Progenitor cell of endocrine pancreas (in vitro differentiated cells): ENCODE results near the gene IGSF9B. TPM values are rescaled to one million over a fixed set of nuclear protein-coding genes. Genes with fewer than 3 reads are reported as not detected.

Source experiments
- DNase-seq: peaks from one replicate; pipeline ENCODE4 v3.0.0; 2021; ENCODE audit warnings: low spot score; ENCODE audit not compliant: unreplicated experiment
- H3K27ac Mint-ChIP-seq: 2 replicates; pipeline ENCODE4 v1.8.0; 2021; ENCODE audit warnings: mild to moderate bottlenecking, moderate library complexity, mixed read lengths
- H3K27me3 Mint-ChIP-seq: 2 replicates; pipeline ENCODE4 v1.8.0; 2021; ENCODE audit warnings: mixed read lengths
- H3K36me3 Mint-ChIP-seq: 2 replicates; pipeline ENCODE4 v1.8.0; 2022; ENCODE audit warnings: mixed read lengths; ENCODE audit not compliant: insufficient read depth
- H3K4me1 Mint-ChIP-seq: 2 replicates; pipeline ENCODE4 v1.8.0; 2021; ENCODE audit warnings: low read depth, mixed read lengths
- H3K4me3 Mint-ChIP-seq: 2 replicates; pipeline ENCODE4 v1.8.0; 2021; ENCODE audit warnings: low read depth, mild to moderate bottlenecking, moderate library complexity, mixed read lengths
- H3K9me3 Mint-ChIP-seq: 2 replicates; pipeline ENCODE4 v1.8.0; 2021; ENCODE audit warnings: low read depth, mixed read lengths
- total RNA-seq: library from RNA; stranded (reverse); gene quantifications from 2 replicates; pipeline ENCODE4 v1.2.1, GENCODE V29; 2021
- TF ChIP-seq, protein P1 (sequence below): fragments of 200-600 bp; sonication (generic); IDR thresholded peaks from one replicate; pipeline ENCODE4 v1.5.0; 2021; ENCODE audit warnings: antibody characterized with exemption, mild to moderate bottlenecking; ENCODE audit not compliant: unreplicated experiment

Gene IGSF9B
- total RNA-seq, 1 donor from 2014 or later: 7.8 TPM

DNA sequence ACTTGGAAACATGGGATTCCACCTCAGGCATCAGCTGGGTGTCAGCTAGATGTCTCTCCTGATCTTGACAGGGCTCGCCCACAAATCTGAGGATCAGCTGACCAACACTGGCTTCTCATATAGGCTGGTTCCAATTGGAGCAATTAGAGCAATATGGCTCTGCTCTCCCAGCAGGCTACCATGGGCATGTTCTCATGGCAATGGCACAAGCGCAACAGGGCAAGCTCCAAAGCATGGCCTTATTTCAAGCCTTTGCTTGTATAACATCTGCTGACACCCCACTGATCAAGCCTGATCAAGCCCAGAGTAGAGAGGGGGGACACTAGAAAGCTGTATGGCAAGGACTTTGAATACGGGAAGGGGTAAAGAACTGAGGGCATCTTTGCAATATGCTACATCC is 70.7 kb downstream of the IGSF9B start:
- Mint-ChIP-seq H3K27me3 (peaks cover 23% of the 10 kb centered on the region), H3K4me3 (no peak overlapping the region)

GRCh38 chr11:133872160-133872559 is 84.6 kb downstream of the IGSF9B start:
- no peak overlapping the region for H3K27ac Mint-ChIP-seq
- no peaks in the 10 kb centered on the region for H3K36me3 Mint-ChIP-seq
- H3K4me1 Mint-ChIP-seq: no peaks in the 10 kb centered on the region
- H3K27me3 Mint-ChIP-seq: no peaks in the 10 kb centered on the region
- no peak for DNase-seq
- H3K9me3 Mint-ChIP-seq: peaks cover 4% of the 10 kb centered on the region
- TF ChIP-seq, protein P1, sequence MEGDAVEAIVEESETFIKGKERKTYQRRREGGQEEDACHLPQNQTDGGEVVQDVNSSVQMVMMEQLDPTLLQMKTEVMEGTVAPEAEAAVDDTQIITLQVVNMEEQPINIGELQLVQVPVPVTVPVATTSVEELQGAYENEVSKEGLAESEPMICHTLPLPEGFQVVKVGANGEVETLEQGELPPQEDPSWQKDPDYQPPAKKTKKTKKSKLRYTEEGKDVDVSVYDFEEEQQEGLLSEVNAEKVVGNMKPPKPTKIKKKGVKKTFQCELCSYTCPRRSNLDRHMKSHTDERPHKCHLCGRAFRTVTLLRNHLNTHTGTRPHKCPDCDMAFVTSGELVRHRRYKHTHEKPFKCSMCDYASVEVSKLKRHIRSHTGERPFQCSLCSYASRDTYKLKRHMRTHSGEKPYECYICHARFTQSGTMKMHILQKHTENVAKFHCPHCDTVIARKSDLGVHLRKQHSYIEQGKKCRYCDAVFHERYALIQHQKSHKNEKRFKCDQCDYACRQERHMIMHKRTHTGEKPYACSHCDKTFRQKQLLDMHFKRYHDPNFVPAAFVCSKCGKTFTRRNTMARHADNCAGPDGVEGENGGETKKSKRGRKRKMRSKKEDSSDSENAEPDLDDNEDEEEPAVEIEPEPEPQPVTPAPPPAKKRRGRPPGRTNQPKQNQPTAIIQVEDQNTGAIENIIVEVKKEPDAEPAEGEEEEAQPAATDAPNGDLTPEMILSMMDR: no peak
- no peak overlapping the region for H3K4me3 Mint-ChIP-seq

More for the DNA sequence above, 70.7 kb downstream of the IGSF9B start:
- Mint-ChIP-seq H3K36me3 (peaks cover 2% of the 10 kb centered on the region), H3K27ac (no peak overlapping the region), H3K4me1 (no peaks in the 10 kb centered on the region), H3K9me3 (peaks cover 19% of the 10 kb centered on the region)
- TF ChIP-seq, protein P1: no peak
- DNase-seq: no peak

DNA sequence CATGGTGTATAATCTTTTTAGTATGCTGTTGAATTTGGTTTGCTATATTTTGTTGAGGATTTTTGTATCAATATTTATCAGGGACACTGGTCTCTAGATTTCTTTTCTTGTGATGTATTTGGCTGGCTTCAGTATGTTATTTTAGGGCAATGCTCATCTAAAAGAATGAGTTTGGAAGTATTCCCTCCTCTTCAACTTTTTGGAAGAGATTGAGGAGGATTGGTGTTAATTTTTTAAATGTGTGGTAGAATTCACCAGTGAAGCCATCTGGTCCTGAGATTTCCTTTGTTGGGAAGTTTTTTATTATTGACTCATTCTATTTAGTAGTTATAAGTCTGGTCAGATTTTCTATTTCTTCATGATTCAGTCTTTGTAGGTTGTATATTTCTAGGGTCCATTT is 89.3 kb downstream of the IGSF9B start:
- no peak overlapping the region for H3K27ac Mint-ChIP-seq
- no peaks in the 10 kb centered on the region for H3K36me3 Mint-ChIP-seq
- no peaks in the 10 kb centered on the region for H3K9me3 Mint-ChIP-seq
- TF ChIP-seq, protein P1: no peak
- H3K4me1 Mint-ChIP-seq: no peaks in the 10 kb centered on the region
- H3K27me3 Mint-ChIP-seq: no peaks in the 10 kb centered on the region
- DNase-seq: no peak
- no peak overlapping the region for H3K4me3 Mint-ChIP-seq

- no peak overlapping the region for H3K27ac Mint-ChIP-seq
- no peak overlapping the region for H3K4me3 Mint-ChIP-seq
- no peak for DNase-seq
- TF ChIP-seq, protein P1: no peak
- peaks cover 2% of the 10 kb centered on the region for H3K4me1 Mint-ChIP-seq
- no peaks in the 10 kb centered on the region for H3K27me3 Mint-ChIP-seq
- H3K36me3 Mint-ChIP-seq: no peaks in the 10 kb centered on the region
- H3K9me3 Mint-ChIP-seq: no peaks in the 10 kb centered on the region
These were observed 91.3 kb downstream of the IGSF9B start for GRCh38 chr11:133865466-133865865.

DNA sequence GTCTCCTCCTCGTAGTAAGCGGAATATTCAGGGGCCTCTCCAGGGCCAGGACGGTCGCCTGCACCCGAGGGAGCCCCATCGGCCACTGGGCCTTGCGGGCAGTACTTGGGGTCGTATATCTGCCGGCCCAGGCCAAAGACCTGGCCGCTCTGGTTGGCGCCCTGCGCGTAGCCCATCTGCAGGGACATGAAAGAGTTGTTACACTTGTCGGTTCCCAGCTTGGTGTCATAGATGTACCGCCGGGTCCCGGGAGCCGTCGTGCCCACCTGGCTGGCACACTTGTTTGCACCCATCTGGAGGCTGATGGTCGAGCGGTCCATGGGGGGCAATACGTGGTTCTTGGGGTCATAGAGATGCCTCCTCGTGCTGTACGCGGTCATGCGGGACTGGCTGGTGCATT is 92.0 kb downstream of the IGSF9B start:
- no peak overlapping the region for H3K27ac Mint-ChIP-seq
- peaks cover 2% of the 10 kb centered on the region for H3K4me1 Mint-ChIP-seq
- no peaks in the 10 kb centered on the region for H3K9me3 Mint-ChIP-seq
- H3K4me3 Mint-ChIP-seq: no peak overlapping the region
- H3K27me3 Mint-ChIP-seq: no peaks in the 10 kb centered on the region
- no peak for DNase-seq
- no peaks in the 10 kb centered on the region for H3K36me3 Mint-ChIP-seq
- TF ChIP-seq, protein P1: no peak
